ENCODE data around the gene CPNE4.

The CPNE4 gene

DNA sequence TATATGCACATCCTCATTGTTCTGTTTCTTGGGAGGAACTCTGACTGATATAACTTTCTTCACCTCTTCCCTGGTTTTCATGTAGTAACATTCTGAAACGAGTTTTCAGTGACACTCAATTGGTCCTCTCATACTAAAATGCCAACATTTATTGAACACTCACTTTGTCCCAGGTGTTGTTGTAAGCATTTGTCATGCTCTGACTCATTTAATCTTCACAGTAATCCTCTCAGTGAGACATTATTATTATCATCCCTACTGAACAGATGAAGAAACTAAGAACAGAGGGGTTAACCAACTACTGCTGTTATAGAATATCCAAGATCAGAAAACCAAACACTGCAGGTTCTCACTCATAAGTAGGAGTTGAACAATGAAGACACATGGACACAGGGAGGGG is 437.9 kb downstream of the CPNE4 start:
- DNase-seq (ENCODE audit: low spot score) = no peak

DNA sequence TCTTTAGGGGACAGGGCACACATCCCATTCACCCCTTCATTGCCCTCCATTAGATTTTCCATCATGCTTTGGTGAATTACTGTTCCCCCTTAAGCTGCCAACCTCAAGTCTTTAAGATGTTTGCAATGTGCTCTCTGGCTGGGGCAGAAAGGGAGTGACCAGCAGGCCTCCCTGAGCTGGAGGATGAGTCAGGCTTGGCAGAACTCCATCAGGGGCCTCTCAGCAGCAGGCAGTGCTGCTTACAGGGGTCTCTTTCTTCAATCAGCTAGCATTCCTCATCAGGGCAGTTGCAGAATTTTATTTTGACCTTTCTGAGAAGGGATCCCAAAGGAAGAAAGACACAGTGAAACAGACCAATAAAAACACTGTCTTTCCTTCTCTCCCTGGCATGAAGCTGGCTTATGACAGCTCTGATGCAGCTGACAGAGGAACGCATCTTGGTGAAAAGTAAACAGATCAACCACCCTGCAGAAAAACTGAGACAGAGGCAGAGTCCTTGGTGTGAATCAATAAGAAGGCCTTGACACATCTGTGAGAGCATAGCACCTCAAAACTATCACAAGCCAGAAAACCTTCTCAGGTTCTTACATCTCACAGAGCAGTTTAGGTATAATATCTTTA is 443.3 kb downstream of the CPNE4 start:
- no peak for DNase-seq (ENCODE audit: low spot score)

DNA sequence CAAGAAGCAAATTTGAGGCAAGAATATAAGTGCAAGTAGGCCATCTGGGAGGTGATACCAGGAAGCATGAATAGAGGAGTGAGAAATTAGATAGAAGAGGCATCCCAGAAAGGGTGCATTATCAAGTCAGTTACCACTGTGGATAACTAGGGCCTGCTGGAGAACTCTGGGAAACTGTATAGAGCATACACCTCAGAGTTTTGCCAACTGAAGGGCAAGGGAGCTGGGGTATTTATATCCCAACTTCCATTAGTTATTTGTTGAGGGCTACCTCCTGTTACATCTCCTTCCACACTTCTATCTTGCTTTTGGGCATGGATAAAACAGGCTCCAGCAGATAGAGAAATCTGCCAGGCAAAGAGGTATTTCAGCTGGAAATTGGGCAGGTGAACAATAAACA is 448.5 kb downstream of the CPNE4 start:
- DNase-seq (ENCODE audit: low spot score) = no peak

DNA sequence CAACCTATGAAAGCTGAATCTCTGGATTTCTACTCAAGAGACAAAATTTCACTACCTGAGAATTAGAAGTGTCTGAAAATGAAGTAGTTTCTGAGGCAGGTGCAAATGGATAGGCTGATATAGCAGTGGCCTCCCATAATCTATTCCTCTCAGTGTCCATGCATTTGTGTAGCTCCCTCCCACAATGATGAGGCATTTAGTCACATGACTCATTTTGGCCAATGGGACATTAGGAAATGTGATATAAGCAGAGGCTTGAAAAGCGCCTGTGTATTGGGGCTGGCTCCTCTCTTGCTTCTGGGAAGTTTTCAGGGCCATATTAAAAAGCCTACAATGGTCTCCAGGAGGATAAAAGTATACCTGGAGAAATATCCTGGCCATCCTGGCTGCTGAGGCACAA is 452.4 kb downstream of the CPNE4 start:
- no peak for DNase-seq (ENCODE audit: low spot score)

DNA sequence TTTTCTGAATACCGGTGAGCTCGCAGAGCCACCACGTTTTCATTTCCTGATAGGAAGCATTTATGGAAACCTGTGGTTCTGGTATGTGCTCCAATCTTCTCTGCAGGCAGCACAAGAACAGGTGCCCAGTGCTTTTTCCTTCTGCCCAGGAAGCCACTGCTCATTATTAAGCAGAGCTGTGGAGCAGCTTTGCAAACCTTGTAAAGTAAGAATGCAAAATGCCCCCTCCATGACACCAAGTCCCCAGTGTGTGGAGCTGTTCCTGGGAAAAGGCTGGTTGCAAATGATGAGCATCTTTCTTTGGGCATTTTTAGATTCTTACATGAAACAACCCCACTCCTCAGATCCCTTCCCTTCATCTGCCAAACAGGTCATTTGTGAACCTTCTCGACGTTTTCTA is 466.4 kb downstream of the CPNE4 start:
- no peak for DNase-seq (ENCODE audit: low spot score)

GRCh38 chr3:131564812-131565211 is 470.0 kb downstream of the CPNE4 start:
- no peak for DNase-seq (ENCODE audit: low spot score)

- DNase-seq (ENCODE audit: low spot score) = no peak
These were observed 473.3 kb downstream of the CPNE4 start for GRCh38 chr3:131561511-131561910.

DNA sequence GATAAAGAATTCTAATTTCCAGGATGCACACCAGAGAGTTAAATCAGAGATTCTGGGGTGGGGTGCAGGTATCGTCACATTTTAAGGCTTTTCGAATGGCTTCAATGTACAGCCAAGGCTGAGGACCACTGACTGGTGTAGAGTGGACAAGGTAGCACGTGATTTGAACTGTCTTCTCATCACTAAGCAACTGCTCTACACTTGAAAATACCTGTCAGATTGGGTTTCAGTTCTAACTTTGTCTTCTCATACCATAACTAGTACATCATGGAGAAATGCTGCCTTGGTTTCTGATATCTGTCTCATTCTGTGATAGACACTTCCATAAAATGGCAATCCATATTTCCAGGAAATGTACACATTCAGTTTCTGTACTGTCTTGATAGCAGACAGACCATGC is 474.0 kb downstream of the CPNE4 start:
- no peak for DNase-seq (ENCODE audit: low spot score)

- DNase-seq (ENCODE audit: low spot score) = no peak
These were observed 479.4 kb downstream of the CPNE4 start for GRCh38 chr3:131555456-131555855.

- DNase-seq (ENCODE audit: low spot score) = no peak
These were observed 481.1 kb downstream of the CPNE4 start for GRCh38 chr3:131553495-131554247.

- DNase-seq (ENCODE audit: low spot score) = no peak
These were observed 483.1 kb downstream of the CPNE4 start for GRCh38 chr3:131551761-131552160.

GRCh38 chr3:131550562-131551465 is 484.0 kb downstream of the CPNE4 start:
- DNase-seq (ENCODE audit: low spot score) = no peak

- DNase-seq (ENCODE audit: low spot score) = no peak
These were observed 485.5 kb downstream of the CPNE4 start for GRCh38 chr3:131549340-131549739.

GRCh38 chr3:131547585-131547984 is 487.2 kb downstream of the CPNE4 start:
- no peak for DNase-seq (ENCODE audit: low spot score)

- no peak for DNase-seq (ENCODE audit: low spot score)
These were observed 488.4 kb downstream of the CPNE4 start for GRCh38 chr3:131546441-131546840.

DNA sequence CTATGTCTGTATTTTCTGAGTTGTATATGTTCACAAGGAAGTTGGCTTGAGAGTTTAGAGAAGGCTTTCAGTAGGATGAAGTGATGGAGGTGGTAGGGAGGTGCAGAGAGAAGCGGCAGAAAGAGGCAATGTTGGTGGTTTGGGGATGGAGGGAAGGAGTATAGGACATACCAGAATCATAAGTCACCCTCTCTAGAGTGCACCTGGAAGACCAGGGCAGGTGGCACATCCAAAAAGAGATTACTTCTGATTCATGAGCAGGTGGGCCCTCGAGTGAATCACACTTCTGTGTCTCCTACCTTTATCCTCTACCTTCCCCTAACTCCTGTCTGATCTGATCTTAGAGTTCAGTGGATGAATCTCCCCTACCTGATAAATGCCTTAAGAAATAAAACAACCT is 490.3 kb downstream of the CPNE4 start:
- DNase-seq (ENCODE audit: low spot score) = no peak

- DNase-seq (ENCODE audit: low spot score) = no peak
These were observed 491.1 kb downstream of the CPNE4 start for GRCh38 chr3:131543714-131544113.

DNA sequence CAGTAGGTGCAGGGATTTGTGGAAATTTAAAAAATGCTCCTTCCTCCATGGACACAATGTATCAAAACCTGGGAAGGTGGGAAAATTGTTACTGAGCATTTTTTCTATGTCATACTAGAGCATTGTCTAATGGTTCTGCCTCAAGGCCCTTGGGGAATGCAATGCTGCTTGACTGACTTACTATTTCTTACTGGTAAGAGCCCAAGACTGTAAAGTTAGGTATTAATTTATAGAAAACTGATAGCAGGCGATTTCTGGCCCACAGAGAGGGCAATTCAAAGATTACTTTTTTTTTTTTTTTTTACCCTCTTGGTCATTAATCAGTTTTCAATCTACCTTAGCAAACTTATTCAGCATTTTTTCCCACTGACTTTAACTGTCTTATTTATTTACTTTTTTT is 493.5 kb downstream of the CPNE4 start:
- no peak for DNase-seq (ENCODE audit: low spot score)

- DNase-seq (ENCODE audit: low spot score) = no peak
These were observed 494.0 kb downstream of the CPNE4 start for GRCh38 chr3:131540821-131541220.

DNA sequence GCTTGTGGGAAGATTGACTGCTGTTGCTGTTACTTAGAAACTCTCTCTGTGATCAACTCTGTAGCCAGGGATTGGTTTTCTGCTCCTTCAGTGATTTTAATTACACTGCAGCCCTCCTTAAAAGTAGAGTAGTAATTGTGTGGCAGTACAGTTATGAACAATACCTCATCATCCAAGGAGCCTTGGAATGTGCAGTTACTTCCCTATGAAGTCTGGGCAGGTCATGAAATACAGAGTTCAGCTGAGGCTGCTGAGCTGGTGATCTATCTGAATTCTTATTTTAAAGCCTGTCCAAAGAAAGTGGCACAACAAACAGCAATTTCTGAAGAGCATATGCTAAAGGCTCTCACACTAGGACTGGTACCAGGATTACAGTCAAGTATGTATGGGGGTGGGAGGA is 494.7 kb downstream of the CPNE4 start:
- DNase-seq (ENCODE audit: low spot score) = no peak

GRCh38 chr3:131538968-131539367 is 495.8 kb downstream of the CPNE4 start:
- no peak for DNase-seq (ENCODE audit: low spot score)

GRCh38 chr3:131537531-131537930 is 497.3 kb downstream of the CPNE4 start:
- DNase-seq (ENCODE audit: low spot score) = no peak

DNA sequence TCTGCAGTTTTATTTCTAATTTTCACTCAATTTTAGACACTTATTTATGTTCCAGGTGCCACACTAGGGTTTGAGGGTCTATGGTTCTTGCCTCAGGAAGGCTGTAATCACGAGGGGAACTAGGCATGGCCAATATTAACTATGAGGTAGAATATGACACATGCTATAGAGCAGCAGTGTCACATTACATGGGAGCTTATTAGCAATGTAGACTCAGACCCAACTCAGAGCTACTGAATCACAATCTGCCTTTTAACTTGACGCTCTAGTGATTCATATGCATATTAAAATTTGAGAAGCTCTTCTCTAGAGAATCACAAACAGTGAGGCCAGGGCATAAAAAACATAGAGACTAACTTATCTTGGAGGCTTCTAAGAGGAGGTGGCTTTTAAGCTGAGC is 499.2 kb downstream of the CPNE4 start:
- no peak for DNase-seq (ENCODE audit: low spot score)

Measured in CD4-positive, alpha-beta T cell treated with Interleukin-6 at 100 ng/mL for 8 hours (primary cell).